Ascending aorta (tissue), 2 donors: ENCODE results near the gene CBFA2T2. TPM values are rescaled to one million over a fixed set of nuclear protein-coding genes. Genes with fewer than 3 reads are reported as not detected.

Experiments
- DNase-seq, 2 donors: peaks; one replicate each; pipeline ENCODE4 v3.0.0-alpha.2; 2019; ENCODE audit warnings: low spot score in 2 of 2
- H3K27ac ChIP-seq, 2 donors: fragments of 200-600 bp; sonication (generic); one replicate each; pipeline ENCODE4 v1.5.1; 2016 to 2017; ENCODE audit warnings: mild to moderate bottlenecking in 1 of 2
- H3K27me3 ChIP-seq: fragments of 200-600 bp; sonication (generic); one replicate; pipeline ENCODE4 v1.5.1; 2017
- H3K36me3 ChIP-seq, 2 donors: fragments of 200-600 bp; sonication (generic); one replicate each; pipeline ENCODE4 v1.5.1; 2016
- H3K4me1 ChIP-seq, 2 donors: fragments of 200-600 bp; sonication (generic); one replicate each; pipeline ENCODE4 v1.5.1; 2016 to 2017; ENCODE audit warnings: mild to moderate bottlenecking in 1 of 2
- H3K4me3 ChIP-seq, 2 donors: fragments of 200-600 bp; sonication (generic); one replicate each; pipeline ENCODE4 v1.5.1; 2016 to 2017; ENCODE audit warnings: mild to moderate bottlenecking in 1 of 2
- H3K9me3 ChIP-seq, 2 donors: fragments of 200-600 bp; sonication (generic); one replicate each; pipeline ENCODE4 v1.5.1; 2016
- CTCF ChIP-seq, 3 experiments: fragments of 200-600 bp in 2 of 3; fragments of 450-650 bp in 1 of 3; sonication (generic) in 2 of 3; IDR thresholded peaks; one replicate each; pipeline ENCODE4 v1.5.1; 2016 to 2019; ENCODE audit warnings: antibody characterized with exemption in 3 of 3, mild to moderate bottlenecking in 1 of 3, moderate library complexity in 1 of 3
- intact Hi-C: fragments of 100-400 bp; cut with DNase I; formaldehyde crosslinking; loops from one replicate; pipeline ENCODE4 v1.15.1; 2023
- total RNA-seq: library from RNA; depleted of rRNA; stranded (reverse); fragments of >200 nt; gene quantifications from one replicate; pipeline ENCODE4 v1.1.0, GENCODE V29; 2016

CBFA2T2 gene
- total RNA-seq, 1 donor from 2014 or later = 22.4 TPM

- H3K27me3 ChIP-seq = no peaks in the 10 kb centered on the region
- H3K4me1 ChIP-seq = peaks cover 12 to 54% of the 10 kb centered on the region in 2 donors
- intact Hi-C loops = loop anchor here (5.0 kb wide), 1 partner anchor 440 kb away; the partner anchor contains the start of gene EIF2S2
- H3K9me3 ChIP-seq = no peaks in the 10 kb centered on the region
- H3K4me3 ChIP-seq = peak overlapping the region; percentile 67 to 84
- peak overlapping the region; percentile 96 to 97 for H3K27ac ChIP-seq
- no peaks in the 10 kb centered on the region for H3K36me3 ChIP-seq
- no peak for TF ChIP-seq CTCF (IDR thresholded peaks at IDR 0.05)
- DNase-seq = no peak
Observed at GRCh38 chr20:33672426-33673113, 182.7 kb downstream of the CBFA2T2 start.

GRCh38 chr20:33673114-33673409, 183.2 kb downstream of the CBFA2T2 start:
- Histone ChIP-seq H3K9me3 (no peaks in the 10 kb centered on the region), H3K27ac (peak overlapping the region; percentile 96 to 97), H3K36me3 (no peaks in the 10 kb centered on the region), H3K4me1 (peaks cover 9 to 52% of the 10 kb centered on the region in 2 donors), H3K27me3 (no peaks in the 10 kb centered on the region), H3K4me3 (peak overlapping the region; percentile 67 to 84)
- TF ChIP-seq CTCF (IDR thresholded peaks at IDR 0.05) = no peak
- no peak for DNase-seq
- intact Hi-C loops = loop anchor here (5.0 kb wide), 1 partner anchor 439 kb away; the partner anchor contains the start of gene EIF2S2

- peaks cover 9 to 49% of the 10 kb centered on the region in 2 donors for H3K4me1 ChIP-seq
- TF ChIP-seq CTCF (IDR thresholded peaks at IDR 0.05) = no peak
- no peaks in the 10 kb centered on the region for H3K36me3 ChIP-seq
- H3K27me3 ChIP-seq = no peaks in the 10 kb centered on the region
- H3K27ac ChIP-seq = peak overlapping the region; percentile 96 to 97
- DNase-seq = no peak
- peak overlapping the region; percentile 67 to 84 for H3K4me3 ChIP-seq
- intact Hi-C loops = loop anchor here (2.0 to 5.0 kb wide), 2 partner anchors 59 to 439 kb away; partner anchors contain the start of gene EIF2S2
- no peaks in the 10 kb centered on the region for H3K9me3 ChIP-seq
Observed at GRCh38 chr20:33673410-33674293, 183.8 kb downstream of the CBFA2T2 start.

- DNase-seq = peak in 1 of 2 donors; percentile 92
- no peak for TF ChIP-seq CTCF (IDR thresholded peaks at IDR 0.05)
- H3K4me1 ChIP-seq = peaks cover 9 to 49% of the 10 kb centered on the region in 2 donors
- H3K4me3 ChIP-seq = peak within 1 kb of the TSS; percentile 67 to 84
- no peaks in the 10 kb centered on the region for H3K36me3 ChIP-seq
- no peaks in the 10 kb centered on the region for H3K27me3 ChIP-seq
- no peaks in the 10 kb centered on the region for H3K9me3 ChIP-seq
- intact Hi-C loops = loop anchor here (2.0 to 5.0 kb wide), 2 partner anchors 58 to 438 kb away; partner anchors contain the start of gene EIF2S2
- peak within 1 kb of the TSS; percentile 96 to 97 for H3K27ac ChIP-seq
Observed at GRCh38 chr20:33674294-33675135, 184.6 kb downstream of the CBFA2T2 start, which contains the start of gene NECAB3. Gene NECAB3 (minus strand): TSS chr20:33674428. CDS start chr20:33674352, 76 bp downstream.
